ENCODE measurements around the gene GOPC. TPM values are rescaled to one million over a fixed set of nuclear protein-coding genes. Genes with fewer than 3 reads are reported as not detected.

The GOPC gene
- total and polyA plus RNA-seq, 2 of the 13 experiments (the other 11 are each of a cell fraction or from before 2014, with no cell fraction given), result 20.9 to 41.5 TPM

- TF ChIP-seq, protein P1, sequence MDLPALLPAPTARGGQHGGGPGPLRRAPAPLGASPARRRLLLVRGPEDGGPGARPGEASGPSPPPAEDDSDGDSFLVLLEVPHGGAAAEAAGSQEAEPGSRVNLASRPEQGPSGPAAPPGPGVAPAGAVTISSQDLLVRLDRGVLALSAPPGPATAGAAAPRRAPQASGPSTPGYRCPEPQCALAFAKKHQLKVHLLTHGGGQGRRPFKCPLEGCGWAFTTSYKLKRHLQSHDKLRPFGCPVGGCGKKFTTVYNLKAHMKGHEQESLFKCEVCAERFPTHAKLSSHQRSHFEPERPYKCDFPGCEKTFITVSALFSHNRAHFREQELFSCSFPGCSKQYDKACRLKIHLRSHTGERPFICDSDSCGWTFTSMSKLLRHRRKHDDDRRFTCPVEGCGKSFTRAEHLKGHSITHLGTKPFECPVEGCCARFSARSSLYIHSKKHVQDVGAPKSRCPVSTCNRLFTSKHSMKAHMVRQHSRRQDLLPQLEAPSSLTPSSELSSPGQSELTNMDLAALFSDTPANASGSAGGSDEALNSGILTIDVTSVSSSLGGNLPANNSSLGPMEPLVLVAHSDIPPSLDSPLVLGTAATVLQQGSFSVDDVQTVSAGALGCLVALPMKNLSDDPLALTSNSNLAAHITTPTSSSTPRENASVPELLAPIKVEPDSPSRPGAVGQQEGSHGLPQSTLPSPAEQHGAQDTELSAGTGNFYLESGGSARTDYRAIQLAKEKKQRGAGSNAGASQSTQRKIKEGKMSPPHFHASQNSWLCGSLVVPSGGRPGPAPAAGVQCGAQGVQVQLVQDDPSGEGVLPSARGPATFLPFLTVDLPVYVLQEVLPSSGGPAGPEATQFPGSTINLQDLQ (CRISPR knock-in tag; IDR thresholded peaks at IDR 0.05), result no peak
- TF ChIP-seq ZNF136 (CRISPR knock-in tag; IDR thresholded peaks at IDR 0.05; ENCODE audit: low read depth), result no peak
- TF ChIP-seq ZNF430 (CRISPR knock-in tag; IDR thresholded peaks at IDR 0.05), result no peak
- TF ChIP-seq ELF3 (CRISPR knock-in tag; IDR thresholded peaks at IDR 0.05), result peak; percentile 28; the same call in 1 of the 2 replicates
- TF ChIP-seq ZNF703 (CRISPR knock-in tag; IDR thresholded peaks at IDR 0.05; ENCODE audit: borderline replicate concordance), result no peak
- no peak for TF ChIP-seq PRMT3 (CRISPR knock-in tag; IDR thresholded peaks at IDR 0.05; ENCODE audit: borderline replicate concordance, low read depth)
Observed at GRCh38 chr6:117548797-117549301, 53.5 kb downstream of the GOPC start (continued).

GRCh38 chr6:117547688-117548621 lies 54.4 kb downstream of the GOPC start:
- FAIRE-seq (no peak), DNase-seq (ENCODE audit: low spot score) (no peak), ATAC-seq (no peak)
- Histone ChIP-seq H3K36me3 (replicated peaks in 1 of 2; ENCODE audit: control insufficient read depth in 1 of 2, insufficient read depth in 2 of 2, low read length in 2 of 2) (peaks cover 20 to 44% of the 10 kb centered on the region in 2 experiments), H3K9ac (ENCODE audit: insufficient read depth, low read depth, low read length) (no peak overlapping the region), H3K9me3 (ENCODE audit: low read length) (no peaks in the 10 kb centered on the region), H3K79me2 (ENCODE audit: insufficient read depth, low read length) (no peaks in the 10 kb centered on the region), H3K27ac (ENCODE audit: extremely low read length, insufficient read depth, low read length) (peak overlapping the region; percentile 40), H3K4me3 (replicated peaks in 1 of 3; ENCODE audit: insufficient read depth in 1 of 3, low read depth in 2 of 3, low read length in 3 of 3) (no peak overlapping the region), H3K27me3 (ENCODE audit: control insufficient read depth in 1 of 2, insufficient read depth in 2 of 2, low read length in 2 of 2) (no peaks in the 10 kb centered on the region), H2AFZ (ENCODE audit: low read length) (no peak overlapping the region), H4K20me1 (ENCODE audit: insufficient read depth, low read length) (no peaks in the 10 kb centered on the region), H3K4me2 (ENCODE audit: low read depth, low read length) (no peak overlapping the region), H3K4me1 (ENCODE audit: insufficient read depth, low read length) (peaks cover 31% of the 10 kb centered on the region)
- intact Hi-C loops (cut with micrococcal nuclease; ENCODE audit: unreplicated experiment), result no loop called here
- BruUV-seq (replicated peaks), result no TSS peak
- ChIA-PET POLR2A (interaction anchor here (1.3 kb wide), 1 partner anchor 65 kb away, joined by 4 read pairs; the partner anchor contains the start of gene DCBLD1), CTCF (ENCODE audit: low intra/inter-chr PET ratio, low total read pairs) (no interaction called here)
- in situ Hi-C loops (cut with HindIII; ENCODE audit: extremely low pct_ligation_motif_present, low pct_unique_long_range_greater_than_20kb), result loop anchor here (5.0 kb wide), 1 partner anchor 66 kb away; the partner anchor contains the start of gene DCBLD1
- 98% methylated on average over 59 of the region's 64 CpGs for WGBS (ENCODE audit: low lambda C conversion rate)
- TF ChIP-seq ZNF687 (CRISPR knock-in tag; IDR thresholded peaks at IDR 0.05) (peak; percentile 20; the same call in 1 of the 2 replicates), AGO2 (optimal IDR thresholded peaks at IDR 0.05; ENCODE audit: low read depth, low read length) (peak; percentile 77), CHD2 (IDR thresholded peaks at IDR 0.05; ENCODE audit: low read depth, low read length) (no peak)
